ENCODE measurements around the gene HLA-DRB1. TPM values are rescaled to one million over a fixed set of nuclear protein-coding genes. Genes with fewer than 3 reads are reported as not detected.

The HLA-DRB1 gene
- total RNA-seq, 1 experiment from 2014 or later, result not detected

- no peaks in the 10 kb centered on the region for H3K4me1 ChIP-seq
- H3K36me3 Mint-ChIP-seq (ENCODE audit: insufficient read depth, unreplicated experiment), result no peaks in the 10 kb centered on the region
- no peak overlapping the region for H3K4me3 Mint-ChIP-seq (ENCODE audit: unreplicated experiment)
- intact Hi-C loops (cut with micrococcal nuclease; ENCODE audit: unreplicated experiment), result no loop called here
- ChIA-PET CTCF (no interaction called here), POLR2A (no interaction called here)
- TF ChIP-seq CTCF (IDR thresholded peaks at IDR 0.05; ENCODE audit: insufficient read depth in 1 of 2, low read depth in 1 of 2, low read length in 1 of 2, severe bottlenecking in 1 of 2, unreplicated experiment in 1 of 2), result no peak
- BruUV-seq (replicated peaks), result no TSS peak
- no peaks in the 10 kb centered on the region for H3K4me1 Mint-ChIP-seq (ENCODE audit: low read depth, unreplicated experiment)
- peaks cover 4% of the 10 kb centered on the region for H3K27me3 Mint-ChIP-seq (ENCODE audit: insufficient read depth, unreplicated experiment)
- no peak overlapping the region for H3K27ac Mint-ChIP-seq (ENCODE audit: unreplicated experiment)
- H3K36me3 ChIP-seq (ENCODE audit: control insufficient read depth, insufficient read depth, low read length), result no peaks in the 10 kb centered on the region
- H3K27me3 ChIP-seq (replicated peaks; ENCODE audit: control insufficient read depth, insufficient read depth, low read length), result no peaks in the 10 kb centered on the region
- DNase-seq, result no peak
- H3K9me3 Mint-ChIP-seq (ENCODE audit: unreplicated experiment), result no peaks in the 10 kb centered on the region
- no peaks in the 10 kb centered on the region for H3K9me3 ChIP-seq
- H3K4me3 ChIP-seq (ENCODE audit: low read depth, low read length), result no peak overlapping the region
Observed at GRCh38 chr6:32607988-32608298, 18.3 kb upstream of the HLA-DRB1 start.

- no peak for TF ChIP-seq CTCF (IDR thresholded peaks at IDR 0.05; ENCODE audit: insufficient read depth in 1 of 2, low read depth in 1 of 2, low read length in 1 of 2, severe bottlenecking in 1 of 2, unreplicated experiment in 1 of 2)
- intact Hi-C loops (cut with micrococcal nuclease; ENCODE audit: unreplicated experiment), result no loop called here
- no peaks in the 10 kb centered on the region for H3K9me3 Mint-ChIP-seq (ENCODE audit: unreplicated experiment)
- peaks cover 9% of the 10 kb centered on the region for H3K27me3 Mint-ChIP-seq (ENCODE audit: insufficient read depth, unreplicated experiment)
- H3K27me3 ChIP-seq (replicated peaks; ENCODE audit: control insufficient read depth, insufficient read depth, low read length), result no peaks in the 10 kb centered on the region
- H3K4me3 ChIP-seq (ENCODE audit: low read depth, low read length), result no peak overlapping the region
- H3K4me1 ChIP-seq, result no peaks in the 10 kb centered on the region
- H3K36me3 ChIP-seq (ENCODE audit: control insufficient read depth, insufficient read depth, low read length), result no peaks in the 10 kb centered on the region
- no peaks in the 10 kb centered on the region for H3K9me3 ChIP-seq
- ChIA-PET CTCF (no interaction called here), POLR2A (no interaction called here)
- no peaks in the 10 kb centered on the region for H3K36me3 Mint-ChIP-seq (ENCODE audit: insufficient read depth, unreplicated experiment)
- H3K27ac Mint-ChIP-seq (ENCODE audit: unreplicated experiment), result no peak overlapping the region
- no TSS peak for BruUV-seq (replicated peaks)
- no peak for DNase-seq
- H3K4me3 Mint-ChIP-seq (ENCODE audit: unreplicated experiment), result no peak overlapping the region
- H3K4me1 Mint-ChIP-seq (ENCODE audit: low read depth, unreplicated experiment), result no peaks in the 10 kb centered on the region
Observed at GRCh38 chr6:32607263-32607987, 17.8 kb upstream of the HLA-DRB1 start.

- no peaks in the 10 kb centered on the region for H3K9me3 ChIP-seq
- intact Hi-C loops (cut with micrococcal nuclease; ENCODE audit: unreplicated experiment), result no loop called here
- no peaks in the 10 kb centered on the region for H3K4me1 ChIP-seq
- ChIA-PET POLR2A (no interaction called here), CTCF (no interaction called here)
- Mint-ChIP-seq H3K36me3 (ENCODE audit: insufficient read depth, unreplicated experiment) (no peaks in the 10 kb centered on the region), H3K4me1 (ENCODE audit: low read depth, unreplicated experiment) (no peaks in the 10 kb centered on the region), H3K4me3 (ENCODE audit: unreplicated experiment) (no peak overlapping the region), H3K9me3 (ENCODE audit: unreplicated experiment) (no peaks in the 10 kb centered on the region), H3K27ac (ENCODE audit: unreplicated experiment) (no peak overlapping the region), H3K27me3 (ENCODE audit: insufficient read depth, unreplicated experiment) (peaks cover 11% of the 10 kb centered on the region)
- H3K4me3 ChIP-seq (ENCODE audit: low read depth, low read length), result no peak overlapping the region
- no peaks in the 10 kb centered on the region for H3K36me3 ChIP-seq (ENCODE audit: control insufficient read depth, insufficient read depth, low read length)
- TF ChIP-seq CTCF (IDR thresholded peaks at IDR 0.05; ENCODE audit: insufficient read depth in 1 of 2, low read depth in 1 of 2, low read length in 1 of 2, severe bottlenecking in 1 of 2, unreplicated experiment in 1 of 2), result no peak
- no peaks in the 10 kb centered on the region for H3K27me3 ChIP-seq (replicated peaks; ENCODE audit: control insufficient read depth, insufficient read depth, low read length)
- no TSS peak for BruUV-seq (replicated peaks)
- DNase-seq, result no peak
Observed at GRCh38 chr6:32604434-32604877, 14.8 kb upstream of the HLA-DRB1 start.

Measured in Caco-2 (cell line).